K562 (cell line): ENCODE data around the gene ARPC1A. TPM values are rescaled to one million over a fixed set of nuclear protein-coding genes. Genes with fewer than 3 reads are reported as not detected.

Experiments used
- ESRRA ChIP-seq: fragments of 450-650 bp; IDR thresholded peaks from 2 replicates; pipeline ENCODE4 v1.6.1; 2014; ENCODE audit warnings: low read depth, mild to moderate bottlenecking, moderate library complexity, borderline replicate concordance
- ETS2 ChIP-seq: IDR thresholded peaks from 2 replicates; pipeline ENCODE4 v1.6.1; 2016; ENCODE audit warnings: borderline replicate concordance, missing genetic modification characterization, mild to moderate bottlenecking, moderate library complexity, missing compliant biosample characterization; ENCODE audit not compliant: poor library complexity, severe bottlenecking
- ETV6 ChIP-seq, 3 experiments: fragments of 150-350 bp in 1 of 3; sonication (generic) in 1 of 3; formaldehyde crosslinking in 1 of 3; IDR thresholded peaks; 2 replicates each; pipeline versions ENCODE4 v1.6.1 to v1.8.0; 2014 to 2022; ENCODE audit warnings: borderline replicate concordance in 2 of 3, low read depth in 2 of 3, antibody characterized with exemption in 1 of 3, low read length in 1 of 3, mild to moderate bottlenecking in 1 of 3, missing genetic modification reagents in 1 of 3
- FOXA1 ChIP-seq: fragments of 450-650 bp; IDR thresholded peaks from 2 replicates; pipeline ENCODE4 v1.6.1; 2016; ENCODE audit warnings: mild to moderate bottlenecking, borderline replicate concordance
- GABPB1 ChIP-seq: sonication (generic); formaldehyde crosslinking; IDR thresholded peaks from 2 replicates; pipeline ENCODE4 v1.8.0; 2022; ENCODE audit warnings: mild to moderate bottlenecking, missing genetic modification reagents
- IFI16 ChIP-seq: fragments of 250-450 bp; sonication (Bioruptor Pico); IDR thresholded peaks from 2 replicates; pipeline ENCODE4 v2.1.2; 2022; ENCODE audit warnings: mild to moderate bottlenecking, inconsistent platforms
- KLF6 ChIP-seq: fragments of 250-450 bp; sonication (Bioruptor Pico); IDR thresholded peaks from 2 replicates; pipeline ENCODE4 v1.4.0; 2020; ENCODE audit warnings: mild to moderate bottlenecking, moderate library complexity, borderline replicate concordance
- LARP7 ChIP-seq: fragments of 450-650 bp; IDR thresholded peaks from 2 replicates; pipeline ENCODE4 v1.6.1; 2016
- PML ChIP-seq: IDR thresholded peaks from 2 replicates; pipeline ENCODE4 v1.6.1; 2012; ENCODE audit warnings: low read length, inconsistent platforms
- RFX7 ChIP-seq: fragments of 250-450 bp; sonication (Bioruptor Pico); IDR thresholded peaks from 2 replicates; pipeline ENCODE4 v1.5.1; 2021; ENCODE audit warnings: mild to moderate bottlenecking
- SMARCA4 ChIP-seq: fragments of 450-650 bp; IDR thresholded peaks from 2 replicates; pipeline ENCODE4 v1.6.1; 2016
- ZNF24 ChIP-seq: fragments of 450-650 bp; IDR thresholded peaks from 2 replicates; pipeline ENCODE4 v1.6.1; 2016
- ZNF41 ChIP-seq: fragments of 250-450 bp; sonication (Bioruptor Pico); conservative IDR thresholded peaks from 2 replicates; pipeline ENCODE4 v1.4.0; 2020; ENCODE audit warnings: mild to moderate bottlenecking
- ZNF445 ChIP-seq: fragments of 250-450 bp; sonication (Bioruptor Pico); IDR thresholded peaks from 2 replicates; pipeline ENCODE4 v1.4.0; 2020; ENCODE audit warnings: low read depth, mild to moderate bottlenecking, moderate library complexity
- ZNF764 ChIP-seq: fragments of 250-450 bp; sonication (Bioruptor Pico); IDR thresholded peaks from 2 replicates; pipeline ENCODE4 v1.4.0; 2020; ENCODE audit warnings: low read depth, mild to moderate bottlenecking, moderate library complexity
- polyA plus RNA-seq, 8 experiments: library from polyadenylated mRNA; depleted of rRNA in 4 of 8; stranded (reverse) in 5 of 8; unstranded in 3 of 8; fragments of >200 nt; fragmentation: Nextera tagmentation in 2 of 8; fragmentation: Illumina TruSeq in 1 of 8; extraction: Ambion mirVana in 2 of 8; extraction: Trizol in 1 of 8; gene quantifications; 2 replicates each; pipeline versions ENCODE4 v1.2.1 to v1.2.3, GENCODE V29; 2011 to 2014; ENCODE audit warnings: inconsistent platforms in 1 of 8, missing spikeins in 1 of 8
- total RNA-seq, 7 experiments: library from RNA; depleted of rRNA in 6 of 7; stranded (reverse); fragments of >200 nt in 6 of 7; fragmentation: Illumina TruSeq in 2 of 7; extraction: Trizol in 2 of 7; gene quantifications; 2 replicates each; pipeline versions ENCODE4 v1.2.1 to v1.2.3, GENCODE V29; 2011 to 2021; ENCODE audit warnings: low replicate concordance in 1 of 7
- TF ChIP-seq, protein P1 (sequence below): fragments of 250-450 bp; sonication (Bioruptor Pico); IDR thresholded peaks from 2 replicates; pipeline ENCODE4 v1.4.0; 2020
- TF ChIP-seq, protein P2 (sequence below): fragments of 250-450 bp; sonication (Bioruptor Pico); IDR thresholded peaks from 2 replicates; pipeline ENCODE4 v1.6.1; 2021; ENCODE audit warnings: mild to moderate bottlenecking
- TF ChIP-seq, protein P3 (sequence below), 3 experiments: fragments of 200-800 bp in 1 of 3; sonication (Bioruptor generic) in 1 of 3; sonication (generic) in 1 of 3; formaldehyde crosslinking in 1 of 3; IDR thresholded peaks; 2 replicates each; pipeline versions ENCODE4 v1.6.1 to v1.8.0; 2016 to 2022; ENCODE audit warnings: mild to moderate bottlenecking in 2 of 3, missing compliant biosample characterization in 2 of 3, missing genetic modification characterization in 2 of 3, missing genetic modification reagents in 1 of 3
- TF ChIP-seq, protein P4 (sequence below): fragments of 450-650 bp; IDR thresholded peaks from 2 replicates; pipeline ENCODE4 v1.6.1; 2016; ENCODE audit warnings: low read depth

ARPC1A gene
- total and polyA plus RNA-seq, 9 of the 15 experiments (the other 6 are each of a cell fraction or from before 2014, with no cell fraction given) = 39.5 to 151 (median 86.1) TPM

- TF ChIP-seq ZNF41 (CRISPR knock-in tag) = no peak
- no peak for TF ChIP-seq ZNF445 (CRISPR knock-in tag)
- TF ChIP-seq ZNF24 = no peak
- TF ChIP-seq, protein P1, sequence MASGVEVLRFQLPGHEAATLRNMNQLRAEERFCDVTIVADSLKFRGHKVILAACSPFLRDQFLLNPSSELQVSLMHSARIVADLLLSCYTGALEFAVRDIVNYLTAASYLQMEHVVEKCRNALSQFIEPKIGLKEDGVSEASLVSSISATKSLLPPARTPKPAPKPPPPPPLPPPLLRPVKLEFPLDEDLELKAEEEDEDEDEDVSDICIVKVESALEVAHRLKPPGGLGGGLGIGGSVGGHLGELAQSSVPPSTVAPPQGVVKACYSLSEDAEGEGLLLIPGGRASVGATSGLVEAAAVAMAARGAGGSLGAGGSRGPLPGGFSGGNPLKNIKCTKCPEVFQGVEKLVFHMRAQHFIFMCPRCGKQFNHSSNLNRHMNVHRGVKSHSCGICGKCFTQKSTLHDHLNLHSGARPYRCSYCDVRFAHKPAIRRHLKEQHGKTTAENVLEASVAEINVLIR (CRISPR knock-in tag) = no peak
- peak; percentile 94 for TF ChIP-seq LARP7
- no peak for TF ChIP-seq GABPB1
- no peak for TF ChIP-seq ETS2 (tag)
- no peak for TF ChIP-seq ZNF764 (CRISPR knock-in tag)
- peak; percentile 11; the same call in 1 of the 2 replicates for TF ChIP-seq PML
- TF ChIP-seq IFI16 (CRISPR knock-in tag) = no peak
- no peak for TF ChIP-seq ESRRA
- no peak for TF ChIP-seq RFX7 (CRISPR knock-in tag)
- TF ChIP-seq, protein P2, sequence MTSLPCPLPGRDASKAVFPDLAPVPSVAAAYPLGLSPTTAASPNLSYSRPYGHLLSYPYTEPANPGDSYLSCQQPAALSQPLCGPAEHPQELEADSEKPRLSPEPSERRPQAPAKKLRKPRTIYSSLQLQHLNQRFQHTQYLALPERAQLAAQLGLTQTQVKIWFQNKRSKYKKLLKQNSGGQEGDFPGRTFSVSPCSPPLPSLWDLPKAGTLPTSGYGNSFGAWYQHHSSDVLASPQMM (CRISPR knock-in tag) = no peak
- TF ChIP-seq SMARCA4 = peak; percentile 61; the same call in 1 of the 2 replicates
- TF ChIP-seq FOXA1 = no peak
- no peak for TF ChIP-seq ETV6 (IDR thresholded peaks at IDR 0.05; ENCODE audit: borderline replicate concordance in 1 of 2, low read depth in 2 of 2, low read length in 1 of 2)
- TF ChIP-seq ETV6 (CRISPR knock-in tag; IDR thresholded peaks at IDR 0.05; ENCODE audit: borderline replicate concordance) = no peak
- TF ChIP-seq, protein P3, sequence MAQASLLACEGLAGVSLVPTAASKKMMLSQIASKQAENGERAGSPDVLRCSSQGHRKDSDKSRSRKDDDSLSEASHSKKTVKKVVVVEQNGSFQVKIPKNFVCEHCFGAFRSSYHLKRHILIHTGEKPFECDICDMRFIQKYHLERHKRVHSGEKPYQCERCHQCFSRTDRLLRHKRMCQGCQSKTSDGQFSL (CRISPR knock-in tag; IDR thresholded peaks at IDR 0.05) = no peak
- TF ChIP-seq, protein P3 (tag; IDR thresholded peaks at IDR 0.05) = no peak
- TF ChIP-seq KLF6 (CRISPR knock-in tag) = no peak
- TF ChIP-seq, protein P4, sequence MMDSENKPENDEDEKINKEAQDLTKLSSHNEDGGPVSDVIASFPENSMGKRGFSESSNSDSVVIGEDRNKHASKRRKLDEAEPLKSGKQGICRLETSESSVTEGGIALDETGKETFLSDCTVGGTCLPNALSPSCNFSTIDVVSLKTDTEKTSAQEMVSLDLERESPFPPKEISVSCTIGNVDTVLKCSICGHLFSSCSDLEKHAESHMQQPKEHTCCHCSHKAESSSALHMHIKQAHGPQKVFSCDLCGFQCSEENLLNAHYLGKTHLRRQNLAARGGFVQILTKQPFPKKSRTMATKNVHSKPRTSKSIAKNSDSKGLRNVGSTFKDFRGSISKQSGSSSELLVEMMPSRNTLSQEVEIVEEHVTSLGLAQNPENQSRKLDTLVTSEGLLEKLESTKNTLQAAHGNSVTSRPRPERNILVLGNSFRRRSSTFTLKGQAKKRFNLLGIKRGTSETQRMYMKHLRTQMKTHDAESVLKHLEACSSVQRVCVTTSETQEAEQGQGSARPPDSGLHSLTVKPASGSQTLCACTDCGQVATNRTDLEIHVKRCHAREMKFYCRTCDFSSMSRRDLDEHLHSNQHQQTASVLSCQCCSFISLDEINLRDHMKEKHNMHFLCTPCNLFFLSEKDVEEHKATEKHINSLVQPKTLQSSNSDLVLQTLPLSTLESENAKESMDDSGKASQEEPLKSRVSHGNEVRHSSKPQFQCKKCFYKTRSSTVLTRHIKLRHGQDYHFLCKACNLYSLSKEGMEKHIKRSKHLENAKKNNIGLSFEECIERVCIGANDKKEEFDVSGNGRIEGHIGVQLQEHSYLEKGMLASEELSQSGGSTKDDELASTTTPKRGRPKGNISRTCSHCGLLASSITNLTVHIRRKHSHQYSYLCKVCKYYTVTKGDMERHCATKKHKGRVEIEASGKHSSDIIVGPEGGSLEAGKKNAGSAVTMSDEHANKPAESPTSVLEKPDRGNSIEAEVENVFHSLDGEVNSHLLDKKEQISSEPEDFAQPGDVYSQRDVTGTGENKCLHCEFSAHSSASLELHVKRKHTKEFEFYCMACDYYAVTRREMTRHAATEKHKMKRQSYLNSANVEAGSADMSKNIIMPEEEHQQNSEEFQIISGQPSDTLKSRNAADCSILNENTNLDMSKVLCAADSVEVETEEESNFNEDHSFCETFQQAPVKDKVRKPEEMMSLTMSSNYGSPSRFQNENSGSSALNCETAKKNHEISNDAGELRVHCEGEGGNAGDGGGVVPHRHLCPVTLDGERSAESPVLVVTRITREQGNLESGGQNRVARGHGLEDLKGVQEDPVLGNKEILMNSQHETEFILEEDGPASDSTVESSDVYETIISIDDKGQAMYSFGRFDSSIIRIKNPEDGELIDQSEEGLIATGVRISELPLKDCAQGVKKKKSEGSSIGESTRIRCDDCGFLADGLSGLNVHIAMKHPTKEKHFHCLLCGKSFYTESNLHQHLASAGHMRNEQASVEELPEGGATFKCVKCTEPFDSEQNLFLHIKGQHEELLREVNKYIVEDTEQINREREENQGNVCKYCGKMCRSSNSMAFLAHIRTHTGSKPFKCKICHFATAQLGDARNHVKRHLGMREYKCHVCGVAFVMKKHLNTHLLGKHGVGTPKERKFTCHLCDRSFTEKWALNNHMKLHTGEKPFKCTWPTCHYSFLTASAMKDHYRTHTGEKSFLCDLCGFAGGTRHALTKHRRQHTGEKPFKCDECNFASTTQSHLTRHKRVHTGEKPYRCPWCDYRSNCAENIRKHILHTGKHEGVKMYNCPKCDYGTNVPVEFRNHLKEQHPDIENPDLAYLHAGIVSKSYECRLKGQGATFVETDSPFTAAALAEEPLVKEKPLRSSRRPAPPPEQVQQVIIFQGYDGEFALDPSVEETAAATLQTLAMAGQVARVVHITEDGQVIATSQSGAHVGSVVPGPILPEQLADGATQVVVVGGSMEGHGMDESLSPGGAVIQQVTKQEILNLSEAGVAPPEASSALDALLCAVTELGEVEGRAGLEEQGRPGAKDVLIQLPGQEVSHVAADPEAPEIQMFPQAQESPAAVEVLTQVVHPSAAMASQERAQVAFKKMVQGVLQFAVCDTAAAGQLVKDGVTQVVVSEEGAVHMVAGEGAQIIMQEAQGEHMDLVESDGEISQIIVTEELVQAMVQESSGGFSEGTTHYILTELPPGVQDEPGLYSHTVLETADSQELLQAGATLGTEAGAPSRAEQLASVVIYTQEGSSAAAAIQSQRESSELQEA = peak; percentile 46; the same call in 1 of the 2 replicates
Observed at GRCh38 chr7:99409192-99409572, 83.5 kb downstream of the ARPC1A start (continued).
